Lower lobe of right lung (tissue), 2 donors: ENCODE data around the gene FGF9. TPM values are rescaled to one million over a fixed set of nuclear protein-coding genes. Genes with fewer than 3 reads are reported as not detected.

Experiments used
- ATAC-seq, 2 donors: fragments of 200-7000 bp; cut with Tn5 transposase; one replicate each; pipeline ENCODE4 v1.9.1; 2020 to 2022; ENCODE audit warnings: mild to moderate bottlenecking in 2 of 2, moderate library complexity in 2 of 2
- DNase-seq: peaks from one replicate; pipeline ENCODE4 v3.0.0-alpha.2; 2020
- H3K27ac ChIP-seq: fragments of 200-600 bp; one replicate; pipeline ENCODE4 v1.8.0; 2022
- H3K27me3 ChIP-seq: fragments of 200-600 bp; one replicate; pipeline ENCODE4 v1.8.0; 2022; ENCODE audit warnings: low read depth
- H3K36me3 ChIP-seq: fragments of 200-600 bp; one replicate; pipeline ENCODE4 v1.8.0; 2022; ENCODE audit warnings: mild to moderate bottlenecking
- H3K4me1 ChIP-seq: fragments of 200-600 bp; one replicate; pipeline ENCODE4 v1.8.0; 2022
- H3K4me3 ChIP-seq: fragments of 200-600 bp; one replicate; pipeline ENCODE4 v1.8.0; 2022; ENCODE audit warnings: mild to moderate bottlenecking
- H3K9me3 ChIP-seq: fragments of 200-600 bp; one replicate; pipeline ENCODE4 v1.8.0; 2022
- intact Hi-C: fragments of 100-400 bp; cut with DNase I; formaldehyde crosslinking; loops from one replicate; pipeline ENCODE4 v1.11.0; 2022
- total RNA-seq: library from RNA; stranded (reverse); fragmentation: NEBNext Ultra II Directional; extraction: Animal tissue kit (Norgen Biotek cat#: 25700); gene quantifications from one replicate; pipeline ENCODE4 v1.2.1, GENCODE V29; 2021
- TF ChIP-seq, protein P1 (sequence below): fragments of 200-600 bp; IDR thresholded peaks from one replicate; pipeline ENCODE4 v1.8.0; 2022; ENCODE audit warnings: antibody characterized with exemption, mild to moderate bottlenecking
- donor health status: DM: no; HTN: yes; CAD: no; lungs with severe emphysema.

The FGF9 gene
- total RNA-seq, 1 donor from 2014 or later = 1.6 TPM

DNA sequence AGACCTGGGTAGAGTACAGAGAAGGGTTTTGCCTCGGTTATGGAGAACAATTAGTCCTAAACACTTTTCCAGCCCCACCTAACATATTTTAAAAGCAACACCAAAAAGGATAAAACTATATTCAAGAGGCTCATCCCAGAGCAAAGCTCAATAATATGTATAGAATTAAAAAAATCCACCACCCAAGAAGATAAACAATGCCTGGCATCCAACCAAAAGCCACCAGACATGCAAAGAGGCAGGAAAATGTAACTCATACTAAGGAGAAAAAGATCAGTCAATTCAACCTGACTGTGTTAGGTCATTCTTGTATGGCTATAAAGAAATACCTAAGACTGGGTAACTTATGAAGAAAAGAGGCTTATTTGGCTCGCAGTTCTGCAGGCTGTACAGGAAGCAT, 39.3 kb downstream of the FGF9 start:
- no peak for ATAC-seq
- no peaks in the 10 kb centered on the region for H3K36me3 ChIP-seq
- TF ChIP-seq, protein P1, sequence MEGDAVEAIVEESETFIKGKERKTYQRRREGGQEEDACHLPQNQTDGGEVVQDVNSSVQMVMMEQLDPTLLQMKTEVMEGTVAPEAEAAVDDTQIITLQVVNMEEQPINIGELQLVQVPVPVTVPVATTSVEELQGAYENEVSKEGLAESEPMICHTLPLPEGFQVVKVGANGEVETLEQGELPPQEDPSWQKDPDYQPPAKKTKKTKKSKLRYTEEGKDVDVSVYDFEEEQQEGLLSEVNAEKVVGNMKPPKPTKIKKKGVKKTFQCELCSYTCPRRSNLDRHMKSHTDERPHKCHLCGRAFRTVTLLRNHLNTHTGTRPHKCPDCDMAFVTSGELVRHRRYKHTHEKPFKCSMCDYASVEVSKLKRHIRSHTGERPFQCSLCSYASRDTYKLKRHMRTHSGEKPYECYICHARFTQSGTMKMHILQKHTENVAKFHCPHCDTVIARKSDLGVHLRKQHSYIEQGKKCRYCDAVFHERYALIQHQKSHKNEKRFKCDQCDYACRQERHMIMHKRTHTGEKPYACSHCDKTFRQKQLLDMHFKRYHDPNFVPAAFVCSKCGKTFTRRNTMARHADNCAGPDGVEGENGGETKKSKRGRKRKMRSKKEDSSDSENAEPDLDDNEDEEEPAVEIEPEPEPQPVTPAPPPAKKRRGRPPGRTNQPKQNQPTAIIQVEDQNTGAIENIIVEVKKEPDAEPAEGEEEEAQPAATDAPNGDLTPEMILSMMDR = no peak
- no peak overlapping the region for H3K27ac ChIP-seq
- no peaks in the 10 kb centered on the region for H3K27me3 ChIP-seq
- intact Hi-C loops = no loop called here
- no peaks in the 10 kb centered on the region for H3K9me3 ChIP-seq
- DNase-seq = no peak
- H3K4me1 ChIP-seq = no peaks in the 10 kb centered on the region
- no peak overlapping the region for H3K4me3 ChIP-seq

DNA sequence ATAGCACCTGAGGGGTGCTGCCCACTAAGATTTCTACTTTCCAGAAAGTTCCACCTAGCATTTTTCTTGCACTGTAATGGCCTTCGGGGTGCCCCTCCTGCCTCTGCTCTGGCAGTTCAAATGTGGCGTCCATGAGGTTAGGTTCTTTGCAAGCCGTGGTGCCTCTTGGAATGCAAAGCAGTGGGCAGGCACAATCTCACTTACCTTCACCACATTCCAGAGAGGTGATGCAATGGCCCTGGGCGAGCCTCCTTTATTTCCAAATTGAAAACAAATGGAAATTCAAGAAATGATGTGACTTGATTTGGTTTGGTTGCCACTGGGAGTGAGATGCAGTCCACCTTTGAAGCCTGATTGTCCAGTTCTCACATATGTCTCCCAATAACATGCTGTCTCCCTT, 46.9 kb downstream of the FGF9 start:
- peak; percentile 54 for DNase-seq
- H3K4me3 ChIP-seq = no peak overlapping the region
- no peaks in the 10 kb centered on the region for H3K9me3 ChIP-seq
- no peaks in the 10 kb centered on the region for H3K27me3 ChIP-seq
- no peaks in the 10 kb centered on the region for H3K4me1 ChIP-seq
- ATAC-seq = peak; percentile 72 to 80
- intact Hi-C loops = no loop called here
- H3K36me3 ChIP-seq = no peaks in the 10 kb centered on the region
- no peak overlapping the region for H3K27ac ChIP-seq
- TF ChIP-seq, protein P1 = no peak

DNA sequence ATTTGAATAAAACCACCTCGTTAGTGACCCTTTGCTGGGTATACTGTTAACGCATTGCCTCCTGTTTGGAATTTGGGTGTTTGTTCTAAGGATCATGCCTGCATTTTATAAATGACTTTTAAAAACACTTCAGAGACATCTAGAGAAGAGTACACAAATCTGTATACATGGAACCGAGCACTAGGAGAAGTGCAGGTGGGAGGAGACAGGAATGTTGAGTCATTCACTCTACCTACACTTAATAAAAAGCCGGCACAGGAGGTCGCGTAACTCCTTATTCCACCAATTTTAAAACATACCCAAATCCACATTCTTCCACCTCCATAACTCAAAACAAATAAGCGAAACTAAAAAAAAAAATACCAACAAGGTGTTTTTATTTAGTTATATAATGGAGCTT, 48.6 kb downstream of the FGF9 start:
- Histone ChIP-seq H3K36me3 (no peaks in the 10 kb centered on the region), H3K9me3 (no peaks in the 10 kb centered on the region), H3K27me3 (no peaks in the 10 kb centered on the region), H3K27ac (no peak overlapping the region), H3K4me3 (no peak overlapping the region), H3K4me1 (no peaks in the 10 kb centered on the region)
- TF ChIP-seq, protein P1 = no peak
- no peak for DNase-seq
- intact Hi-C loops = no loop called here
- ATAC-seq = peak; percentile 46 to 82

DNA sequence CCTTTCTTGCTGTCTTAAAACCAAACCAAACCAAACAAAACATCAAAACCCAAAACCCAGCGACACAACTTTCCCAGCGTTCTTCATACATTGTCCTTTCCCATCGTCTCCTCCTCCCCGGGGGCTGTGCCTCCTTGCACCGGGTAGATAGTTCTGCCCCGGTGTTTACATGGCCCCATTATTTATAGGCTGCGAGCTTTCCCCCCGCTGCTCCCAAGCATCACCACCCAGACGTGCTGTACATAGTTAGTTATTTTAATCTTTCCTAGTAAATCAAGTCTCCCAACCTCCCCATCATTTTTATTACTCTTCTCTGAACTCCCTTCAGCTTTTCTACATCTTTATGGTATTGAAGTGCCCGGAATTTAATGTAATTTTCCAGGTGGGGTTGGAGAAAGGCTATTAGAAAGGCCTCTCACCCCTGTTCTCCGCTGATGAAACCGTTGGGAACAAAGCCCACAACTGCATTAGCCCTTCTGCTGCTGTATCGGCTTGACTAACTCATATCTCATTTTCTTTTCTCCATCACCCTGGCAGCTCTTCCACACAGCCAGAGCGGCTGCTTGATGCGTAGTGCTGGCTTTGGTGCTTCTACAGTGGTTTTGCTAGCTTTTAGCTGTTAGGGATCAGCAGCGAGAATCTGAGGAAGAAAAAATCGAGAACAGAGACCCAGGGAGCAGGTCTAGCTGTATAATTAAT, 53.1 kb downstream of the FGF9 start:
- H3K4me3 ChIP-seq = no peak overlapping the region
- H3K27ac ChIP-seq = no peak overlapping the region
- H3K4me1 ChIP-seq = no peaks in the 10 kb centered on the region
- H3K27me3 ChIP-seq = no peaks in the 10 kb centered on the region
- intact Hi-C loops = no loop called here
- TF ChIP-seq, protein P1 = no peak
- no peaks in the 10 kb centered on the region for H3K9me3 ChIP-seq
- H3K36me3 ChIP-seq = no peaks in the 10 kb centered on the region
- ATAC-seq (no peak), DNase-seq (no peak)

DNA sequence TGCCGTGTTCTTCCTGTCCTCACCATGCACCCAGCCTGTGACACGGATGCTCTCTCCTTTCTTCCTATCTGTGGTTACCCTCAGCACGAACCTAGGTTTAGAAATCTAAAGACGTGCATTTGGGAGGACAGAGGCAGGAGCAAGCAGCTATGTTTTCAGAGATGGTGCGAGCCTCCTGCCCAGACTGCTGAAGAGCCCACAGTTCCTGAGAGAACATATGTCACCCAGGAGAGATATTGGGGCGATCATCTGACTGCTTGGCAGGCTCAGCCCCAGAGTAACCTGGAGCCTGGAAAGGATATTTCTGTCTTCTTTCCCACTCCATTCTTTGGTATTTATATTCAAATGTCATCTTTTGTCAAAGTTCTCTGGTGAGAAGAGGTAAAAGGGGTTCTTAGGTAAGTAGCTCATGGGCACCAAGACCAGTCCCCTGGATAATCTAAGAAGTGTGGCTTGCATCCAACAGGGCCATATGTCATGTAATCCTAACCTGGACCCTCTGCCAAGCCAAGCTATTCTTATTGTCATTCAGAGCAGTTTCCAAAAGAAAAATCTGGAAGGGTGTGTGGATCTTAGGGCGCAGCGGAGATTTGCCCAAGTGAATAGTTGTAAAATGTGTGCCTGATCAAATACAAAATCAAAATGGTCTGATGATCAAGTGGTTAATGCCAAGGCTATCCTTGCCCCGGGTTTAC, 59.5 kb downstream of the FGF9 start:
- Histone ChIP-seq H3K4me1 (no peaks in the 10 kb centered on the region), H3K4me3 (no peak overlapping the region), H3K36me3 (no peaks in the 10 kb centered on the region), H3K27ac (no peak overlapping the region), H3K27me3 (no peaks in the 10 kb centered on the region), H3K9me3 (no peaks in the 10 kb centered on the region)
- TF ChIP-seq, protein P1 = no peak
- intact Hi-C loops = no loop called here
- no peak for DNase-seq
- ATAC-seq = no peak
